Neural progenitor cell (in vitro differentiated cells): ENCODE results near the gene DBH. TPM values are rescaled to one million over a fixed set of nuclear protein-coding genes. Genes with fewer than 3 reads are reported as not detected.

ENCODE experiments used
- DNase-seq: peaks from one replicate; pipeline ENCODE4 v3.0.0-alpha.2; 2016; ENCODE audit warnings: low spot score
- H2AFZ ChIP-seq: fragments of 200-600 bp; sonication (generic); replicated peaks from 2 replicates; pipeline ENCODE4 v1.6.1; 2016; ENCODE audit warnings: antibody characterized with exemption
- H3F3A ChIP-seq: fragments of 200-600 bp; sonication (generic); 2 replicates; pipeline ENCODE4 v1.6.1; 2016; ENCODE audit warnings: antibody characterized with exemption, low read depth
- H3K27ac ChIP-seq: fragments of 200-600 bp; sonication (generic); 2 replicates; pipeline ENCODE4 v1.5.1; 2016; ENCODE audit warnings: mild to moderate bottlenecking
- H3K27me3 ChIP-seq: fragments of 200-600 bp; sonication (generic); 2 replicates; pipeline ENCODE4 v1.6.1; 2016; ENCODE audit warnings: mild to moderate bottlenecking, moderate library complexity
- H3K36me3 ChIP-seq: fragments of 200-600 bp; sonication (generic); 2 replicates; pipeline ENCODE4 v1.5.1; 2016
- H3K4me1 ChIP-seq: fragments of 200-600 bp; sonication (generic); 2 replicates; pipeline ENCODE4 v1.6.1; 2016; ENCODE audit warnings: mixed run types
- H3K4me2 ChIP-seq: fragments of 200-600 bp; sonication (generic); 2 replicates; pipeline ENCODE4 v1.6.1; 2016
- H3K4me3 ChIP-seq: fragments of 200-600 bp; sonication (generic); 2 replicates; pipeline ENCODE4 v1.5.1; 2016
- H3K79me2 ChIP-seq: fragments of 200-600 bp; sonication (generic); 2 replicates; pipeline ENCODE4 v1.6.1; 2016; ENCODE audit warnings: low read depth
- H3K9ac ChIP-seq: fragments of 200-600 bp; sonication (generic); 2 replicates; pipeline ENCODE4 v1.6.1; 2016
- H3K9me3 ChIP-seq: fragments of 200-600 bp; sonication (generic); 2 replicates; pipeline ENCODE4 v1.5.1; 2016; ENCODE audit warnings: low read depth
- H4K20me1 ChIP-seq: fragments of 200-600 bp; sonication (generic); 2 replicates; pipeline ENCODE4 v1.6.1; 2016; ENCODE audit warnings: low read depth
- H3K27ac Mint-ChIP-seq: 3 replicates; pipeline ENCODE4 v1.8.0; 2021; ENCODE audit warnings: mixed read lengths
- H3K27me3 Mint-ChIP-seq: 2 replicates; pipeline ENCODE4 v1.8.0; 2022; ENCODE audit warnings: low read depth, mild to moderate bottlenecking, inconsistent platforms, moderate library complexity, mixed read lengths; ENCODE audit not compliant: insufficient read depth
- H3K36me3 Mint-ChIP-seq: 3 replicates; pipeline ENCODE4 v1.8.0; 2021; ENCODE audit warnings: mixed read lengths
- H3K4me1 Mint-ChIP-seq: 3 replicates; pipeline ENCODE4 v1.8.0; 2021; ENCODE audit warnings: mixed read lengths
- H3K4me3 Mint-ChIP-seq: 3 replicates; pipeline ENCODE4 v1.8.0; 2021; ENCODE audit warnings: mild to moderate bottlenecking, moderate library complexity, mixed read lengths
- H3K9me3 Mint-ChIP-seq: 3 replicates; pipeline ENCODE4 v1.8.0; 2020; ENCODE audit warnings: mixed read lengths
- CTCF ChIP-seq: fragments of 200-600 bp; sonication (generic); IDR thresholded peaks from 2 replicates; pipeline ENCODE4 v1.5.1; 2017; ENCODE audit warnings: antibody characterized with exemption, mild to moderate bottlenecking
- EZH2 ChIP-seq: fragments of 200-600 bp; sonication (generic); IDR thresholded peaks from 2 replicates; pipeline ENCODE4 v1.6.1; 2017; ENCODE audit warnings: antibody characterized with exemption, mild to moderate bottlenecking, moderate library complexity
- EZH2phosphoT487 ChIP-seq: fragments of 200-600 bp; sonication (generic); IDR thresholded peaks from 2 replicates; pipeline ENCODE4 v1.6.1; 2017; ENCODE audit warnings: antibody characterized with exemption
- total RNA-seq: library from RNA; depleted of rRNA; stranded (reverse); fragments of >200 nt; gene quantifications from 2 replicates; pipeline ENCODE4 v1.2.3, GENCODE V29; 2015; ENCODE audit warnings: low replicate concordance

The DBH gene
- total RNA-seq, 1 donor from 2014 or later: not detected

GRCh38 chr9:133591985-133592384 lies 44.2 kb upstream of the DBH start:
- Histone ChIP-seq H3K4me2 (no peak overlapping the region), H3F3A (no peaks in the 10 kb centered on the region), H3K4me1 (no peaks in the 10 kb centered on the region), H3K9me3 (no peaks in the 10 kb centered on the region), H3K27me3 (no peaks in the 10 kb centered on the region), H2AFZ (no peak overlapping the region), H3K4me3 (no peak overlapping the region), H3K79me2 (no peaks in the 10 kb centered on the region), H3K9ac (no peak overlapping the region), H3K27ac (no peak overlapping the region), H3K36me3 (no peaks in the 10 kb centered on the region), H4K20me1 (no peaks in the 10 kb centered on the region)
- TF ChIP-seq EZH2phosphoT487: no peak
- TF ChIP-seq CTCF: no peak
- no peak for TF ChIP-seq EZH2
- Mint-ChIP-seq H3K4me1 (no peaks in the 10 kb centered on the region), H3K9me3 (peaks cover 18% of the 10 kb centered on the region), H3K36me3 (peaks cover 3% of the 10 kb centered on the region), H3K27me3 (peaks cover 16% of the 10 kb centered on the region), H3K4me3 (no peak overlapping the region), H3K27ac (no peak overlapping the region)
- DNase-seq: no peak

GRCh38 chr9:133592731-133593409 lies 43.3 kb upstream of the DBH start:
- H3K27me3 Mint-ChIP-seq: peaks cover 22% of the 10 kb centered on the region
- Histone ChIP-seq H4K20me1 (no peaks in the 10 kb centered on the region), H3K4me2 (no peak overlapping the region), H3K27me3 (no peaks in the 10 kb centered on the region), H3K9me3 (no peaks in the 10 kb centered on the region), H3K79me2 (no peaks in the 10 kb centered on the region), H3K27ac (no peak overlapping the region), H3K36me3 (no peaks in the 10 kb centered on the region), H2AFZ (no peak overlapping the region), H3F3A (no peaks in the 10 kb centered on the region), H3K4me3 (no peak overlapping the region), H3K9ac (no peak overlapping the region), H3K4me1 (no peaks in the 10 kb centered on the region)
- TF ChIP-seq EZH2phosphoT487: no peak
- TF ChIP-seq CTCF: no peak
- no peak for TF ChIP-seq EZH2
- peaks cover 25% of the 10 kb centered on the region for H3K9me3 Mint-ChIP-seq
- H3K4me1 Mint-ChIP-seq: no peaks in the 10 kb centered on the region
- peaks cover 3% of the 10 kb centered on the region for H3K36me3 Mint-ChIP-seq
- no peak overlapping the region for H3K27ac Mint-ChIP-seq
- DNase-seq: no peak
- peak overlapping the region; percentile 15 for H3K4me3 Mint-ChIP-seq

- Mint-ChIP-seq H3K27ac (no peak overlapping the region), H3K4me3 (peak overlapping the region; percentile 15), H3K9me3 (peaks cover 24% of the 10 kb centered on the region), H3K36me3 (no peaks in the 10 kb centered on the region), H3K4me1 (no peaks in the 10 kb centered on the region), H3K27me3 (peaks cover 21% of the 10 kb centered on the region)
- Histone ChIP-seq H3K79me2 (no peaks in the 10 kb centered on the region), H3K27ac (no peak overlapping the region), H3K4me2 (no peak overlapping the region), H3K27me3 (no peaks in the 10 kb centered on the region), H3K4me1 (no peaks in the 10 kb centered on the region), H3K4me3 (no peak overlapping the region), H3K9me3 (no peaks in the 10 kb centered on the region), H3K9ac (no peak overlapping the region), H3K36me3 (no peaks in the 10 kb centered on the region), H2AFZ (no peak overlapping the region), H3F3A (no peaks in the 10 kb centered on the region), H4K20me1 (no peaks in the 10 kb centered on the region)
- no peak for DNase-seq
- no peak for TF ChIP-seq EZH2
- no peak for TF ChIP-seq CTCF
- TF ChIP-seq EZH2phosphoT487: no peak
Measured at GRCh38 chr9:133593587-133594253, 42.4 kb upstream of the DBH start.
